WTC11 (cell line): Measurements from ENCODE around the gene C1GALT1C1. TPM values are rescaled to one million over a fixed set of nuclear protein-coding genes. Genes with fewer than 3 reads are reported as not detected.
"Not testable (repeated sequence)": the region's sequence is repeated elsewhere in the genome, so short reads cannot be mapped to it uniquely, and the experiment has no call there.

Source experiments
- ATAC-seq: fragments of 200-7000 bp; cut with Tn5 transposase; 2 replicates; pipeline ENCODE4 v1.10.0; 2021; ENCODE audit warnings: mild to moderate bottlenecking, moderate library complexity
- CTCF ChIA-PET: fragments of 300-600 bp; sonication (Branson Sonifier 250); formaldehyde crosslinking; loops from one replicate; lab custom pipeline; 2021; ENCODE audit warnings: antibody characterized with exemption; lab: Charles Lee
- POLR2A ChIA-PET: fragments of 350-600 bp; sonication (Branson Sonifier 250); formaldehyde crosslinking; loops from one replicate; lab custom pipeline; 2021; ENCODE audit warnings: antibody characterized with exemption; lab: Charles Lee
- DNase-seq: peaks from one replicate; pipeline ENCODE4 v3.0.0; 2021; ENCODE audit warnings: low spot score
- H3K27ac Mint-ChIP-seq: 2 replicates; pipeline ENCODE4 v1.8.0; 2021; ENCODE audit warnings: mixed read lengths
- H3K27me3 Mint-ChIP-seq: 2 replicates; pipeline ENCODE4 v1.8.0; 2021; ENCODE audit warnings: low read depth, mild to moderate bottlenecking, moderate library complexity, mixed read lengths
- H3K36me3 Mint-ChIP-seq: 2 replicates; pipeline ENCODE4 v1.8.0; 2021; ENCODE audit warnings: mixed read lengths
- H3K4me1 Mint-ChIP-seq: 2 replicates; pipeline ENCODE4 v1.8.0; 2022; ENCODE audit warnings: mixed read lengths
- H3K4me3 Mint-ChIP-seq: 2 replicates; pipeline ENCODE4 v1.8.0; 2021; ENCODE audit warnings: mild to moderate bottlenecking, moderate library complexity, mixed read lengths
- H3K9me3 Mint-ChIP-seq: 2 replicates; pipeline ENCODE4 v1.8.0; 2021; ENCODE audit warnings: mixed read lengths
- ATF1 ChIP-seq: sonication (generic); formaldehyde crosslinking; IDR thresholded peaks from 2 replicates; pipeline ENCODE4 v1.8.1; 2023; ENCODE audit warnings: mild to moderate bottlenecking, moderate library complexity, missing genetic modification reagents
- EMX1 ChIP-seq: fragments of 250-450 bp; sonication (Bioruptor Pico); IDR thresholded peaks from 2 replicates; pipeline ENCODE4 v1.8.0; 2021; ENCODE audit warnings: mild to moderate bottlenecking
- ESRRA ChIP-seq: sonication (generic); formaldehyde crosslinking; IDR thresholded peaks from 2 replicates; pipeline ENCODE4 v1.8.1; 2022; ENCODE audit warnings: mild to moderate bottlenecking, missing genetic modification reagents, borderline replicate concordance
- JAZF1 ChIP-seq: fragments of 250-450 bp; sonication (Bioruptor Pico); IDR thresholded peaks from 2 replicates; pipeline ENCODE4 v1.9.0; 2021; ENCODE audit warnings: moderate library complexity, mild to moderate bottlenecking, inconsistent platforms
- NFYB ChIP-seq: sonication (generic); formaldehyde crosslinking; conservative IDR thresholded peaks from 2 replicates; pipeline ENCODE4 v1.8.0; 2022; ENCODE audit warnings: low read depth, missing genetic modification reagents
- NR1H2 ChIP-seq: sonication (generic); formaldehyde crosslinking; IDR thresholded peaks from 2 replicates; pipeline ENCODE4 v1.9.0; 2021; ENCODE audit warnings: mild to moderate bottlenecking, moderate library complexity, missing genetic modification reagents
- OVOL2 ChIP-seq: fragments of 250-450 bp; sonication (Bioruptor Pico); IDR thresholded peaks from 2 replicates; pipeline ENCODE4 v1.9.0; 2021; ENCODE audit warnings: mild to moderate bottlenecking, borderline replicate concordance
- ZBTB21 ChIP-seq: sonication (generic); formaldehyde crosslinking; IDR thresholded peaks from 2 replicates; pipeline ENCODE4 v1.8.1; 2023; ENCODE audit warnings: mild to moderate bottlenecking, missing genetic modification reagents, borderline replicate concordance
- ZNF138 ChIP-seq: sonication (generic); formaldehyde crosslinking; conservative IDR thresholded peaks from 2 replicates; pipeline ENCODE4 v1.8.1; 2022; ENCODE audit warnings: mild to moderate bottlenecking, moderate library complexity, missing genetic modification reagents
- total RNA-seq: library from RNA; stranded (reverse); gene quantifications from 3 replicates; pipeline ENCODE4 v1.2.3, GENCODE V29; 2021
- TF ChIP-seq, protein P1 (sequence below): fragments of 250-450 bp; sonication (Bioruptor Pico); IDR thresholded peaks from 2 replicates; pipeline ENCODE4 v1.9.0; 2021; ENCODE audit warnings: mild to moderate bottlenecking
- TF ChIP-seq, protein P2 (sequence below): sonication (generic); formaldehyde crosslinking; IDR thresholded peaks from 2 replicates; pipeline ENCODE4 v1.8.0; 2022; ENCODE audit warnings: missing genetic modification reagents
- TF ChIP-seq, protein P3 (sequence below): sonication (generic); formaldehyde crosslinking; IDR thresholded peaks from 2 replicates; pipeline ENCODE4 v1.8.0; 2022; ENCODE audit warnings: mild to moderate bottlenecking, missing genetic modification reagents
- TF ChIP-seq, protein P4 (sequence below): sonication (generic); formaldehyde crosslinking; IDR thresholded peaks from 2 replicates; pipeline ENCODE4 v1.8.1; 2023; ENCODE audit warnings: mild to moderate bottlenecking, missing genetic modification reagents, moderate library complexity
- TF ChIP-seq, protein P5 (sequence below): fragments of 200-600 bp; IDR thresholded peaks from 2 replicates; pipeline ENCODE4 v1.8.0; 2022; ENCODE audit warnings: antibody characterized with exemption

The C1GALT1C1 gene
- total RNA-seq, 1 experiment from 2014 or later, result 12.9 TPM

DNA sequence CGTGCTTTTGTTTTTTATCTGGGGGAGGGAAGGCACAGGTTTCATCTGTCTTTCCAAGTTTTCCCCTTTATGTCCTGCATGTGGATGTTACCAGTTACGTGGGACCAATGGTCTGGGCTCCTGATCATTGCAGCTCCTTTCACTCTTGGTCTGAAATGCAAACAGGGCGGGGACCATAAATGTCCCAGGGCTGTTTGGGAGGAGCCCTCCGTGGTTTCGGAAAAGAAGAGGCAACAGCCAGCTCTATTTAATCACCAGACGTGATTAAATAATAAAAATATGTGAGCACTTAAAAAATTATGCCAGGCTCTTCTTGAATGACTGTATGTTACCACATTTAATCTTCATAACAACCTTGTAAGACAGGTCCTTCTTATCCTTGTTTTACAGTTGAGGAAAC is 30.8 kb upstream of the C1GALT1C1 start:
- CTCF ChIA-PET, result interaction anchor here (1.3 kb wide), 1 partner anchor 146 kb away, joined by 3 read pairs; no protein-coding TSS in a partner anchor
- DNase-seq (no peak), ATAC-seq (no peak)
- H3K27ac Mint-ChIP-seq, result no peak overlapping the region
- POLR2A ChIA-PET, result no interaction called here
- H3K4me3 Mint-ChIP-seq, result no peak overlapping the region
- H3K27me3 Mint-ChIP-seq, result no peaks in the 10 kb centered on the region
- TF ChIP-seq NFYB (CRISPR knock-in tag), result no peak
- no peak for TF ChIP-seq ATF1 (CRISPR knock-in tag)
- TF ChIP-seq, protein P1, sequence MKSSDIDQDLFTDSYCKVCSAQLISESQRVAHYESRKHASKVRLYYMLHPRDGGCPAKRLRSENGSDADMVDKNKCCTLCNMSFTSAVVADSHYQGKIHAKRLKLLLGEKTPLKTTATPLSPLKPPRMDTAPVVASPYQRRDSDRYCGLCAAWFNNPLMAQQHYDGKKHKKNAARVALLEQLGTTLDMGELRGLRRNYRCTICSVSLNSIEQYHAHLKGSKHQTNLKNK (CRISPR knock-in tag), result no peak
- TF ChIP-seq, protein P2, sequence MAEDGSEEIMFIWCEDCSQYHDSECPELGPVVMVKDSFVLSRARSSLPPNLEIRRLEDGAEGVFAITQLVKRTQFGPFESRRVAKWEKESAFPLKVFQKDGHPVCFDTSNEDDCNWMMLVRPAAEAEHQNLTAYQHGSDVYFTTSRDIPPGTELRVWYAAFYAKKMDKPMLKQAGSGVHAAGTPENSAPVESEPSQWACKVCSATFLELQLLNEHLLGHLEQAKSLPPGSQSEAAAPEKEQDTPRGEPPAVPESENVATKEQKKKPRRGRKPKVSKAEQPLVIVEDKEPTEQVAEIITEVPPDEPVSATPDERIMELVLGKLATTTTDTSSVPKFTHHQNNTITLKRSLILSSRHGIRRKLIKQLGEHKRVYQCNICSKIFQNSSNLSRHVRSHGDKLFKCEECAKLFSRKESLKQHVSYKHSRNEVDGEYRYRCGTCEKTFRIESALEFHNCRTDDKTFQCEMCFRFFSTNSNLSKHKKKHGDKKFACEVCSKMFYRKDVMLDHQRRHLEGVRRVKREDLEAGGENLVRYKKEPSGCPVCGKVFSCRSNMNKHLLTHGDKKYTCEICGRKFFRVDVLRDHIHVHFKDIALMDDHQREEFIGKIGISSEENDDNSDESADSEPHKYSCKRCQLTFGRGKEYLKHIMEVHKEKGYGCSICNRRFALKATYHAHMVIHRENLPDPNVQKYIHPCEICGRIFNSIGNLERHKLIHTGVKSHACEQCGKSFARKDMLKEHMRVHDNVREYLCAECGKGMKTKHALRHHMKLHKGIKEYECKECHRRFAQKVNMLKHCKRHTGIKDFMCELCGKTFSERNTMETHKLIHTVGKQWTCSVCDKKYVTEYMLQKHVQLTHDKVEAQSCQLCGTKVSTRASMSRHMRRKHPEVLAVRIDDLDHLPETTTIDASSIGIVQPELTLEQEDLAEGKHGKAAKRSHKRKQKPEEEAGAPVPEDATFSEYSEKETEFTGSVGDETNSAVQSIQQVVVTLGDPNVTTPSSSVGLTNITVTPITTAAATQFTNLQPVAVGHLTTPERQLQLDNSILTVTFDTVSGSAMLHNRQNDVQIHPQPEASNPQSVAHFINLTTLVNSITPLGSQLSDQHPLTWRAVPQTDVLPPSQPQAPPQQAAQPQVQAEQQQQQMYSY (CRISPR knock-in tag), result no peak
- TF ChIP-seq OVOL2, result no peak
- no peak for TF ChIP-seq ZBTB21 (CRISPR knock-in tag)
- TF ChIP-seq ZNF138 (CRISPR knock-in tag), result no peak
- TF ChIP-seq, protein P3, sequence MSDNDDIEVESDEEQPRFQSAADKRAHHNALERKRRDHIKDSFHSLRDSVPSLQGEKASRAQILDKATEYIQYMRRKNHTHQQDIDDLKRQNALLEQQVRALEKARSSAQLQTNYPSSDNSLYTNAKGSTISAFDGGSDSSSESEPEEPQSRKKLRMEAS (CRISPR knock-in tag), result no peak
- no peak for TF ChIP-seq ESRRA (CRISPR knock-in tag)
- TF ChIP-seq, all 79 proteins: peak for 0
- Mint-ChIP-seq H3K4me1 (peaks cover 16% of the 10 kb centered on the region), H3K36me3 (no peaks in the 10 kb centered on the region), H3K9me3 (no peaks in the 10 kb centered on the region)

DNA sequence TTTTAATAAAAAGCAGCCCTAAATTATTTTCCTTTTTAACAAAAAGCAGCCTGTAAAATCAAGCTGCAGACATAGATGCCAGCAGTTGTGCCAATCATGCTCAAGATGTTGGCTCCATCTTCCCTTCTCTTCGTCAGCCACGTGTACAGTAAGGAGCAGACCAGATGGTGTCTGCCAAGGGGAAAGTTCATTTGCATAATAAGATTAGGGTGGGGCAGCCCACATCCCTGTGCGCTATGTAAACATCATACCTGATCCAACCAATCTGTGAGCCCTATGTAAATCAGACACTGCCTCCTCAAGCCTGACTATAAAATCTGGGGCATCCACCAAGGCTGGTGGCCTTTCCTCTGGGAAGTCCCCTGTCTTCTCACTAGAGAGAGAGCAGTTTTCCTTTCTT is 23.1 kb upstream of the C1GALT1C1 start:
- ATAC-seq, result no peak
- CTCF ChIA-PET, result no interaction called here
- no peak overlapping the region for H3K4me3 Mint-ChIP-seq

DNA sequence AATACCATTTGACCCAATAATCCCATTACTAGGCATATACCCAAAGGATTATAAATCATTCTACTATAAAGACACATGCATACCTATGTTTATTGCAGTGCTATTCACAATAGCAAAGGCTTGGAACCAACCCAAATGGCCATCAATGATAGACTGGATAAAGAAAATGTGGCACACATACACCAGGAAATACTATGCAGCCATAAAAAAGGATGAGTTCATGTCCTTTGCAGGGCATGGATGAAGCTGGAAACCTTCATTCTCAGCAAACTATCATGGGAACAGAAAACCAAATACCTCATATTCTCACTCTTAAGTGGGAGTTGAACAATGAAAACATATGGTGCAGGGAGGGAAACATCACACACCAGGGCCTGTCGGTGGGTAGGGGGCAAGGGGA is 22.4 kb upstream of the C1GALT1C1 start:
- H3K4me1 Mint-ChIP-seq, H3K9me3 Mint-ChIP-seq, ATAC-seq, POLR2A ChIA-PET, H3K36me3 Mint-ChIP-seq, H3K27me3 Mint-ChIP-seq, H3K4me3 Mint-ChIP-seq, DNase-seq, H3K27ac Mint-ChIP-seq, CTCF ChIA-PET: not testable (repeated sequence)

More for the DNA sequence above, 23.1 kb upstream of the C1GALT1C1 start:
- POLR2A ChIA-PET, result no interaction called here
- no peak for DNase-seq
- Mint-ChIP-seq H3K27me3 (no peaks in the 10 kb centered on the region), H3K4me1 (no peaks in the 10 kb centered on the region), H3K27ac (no peak overlapping the region), H3K9me3 (no peaks in the 10 kb centered on the region), H3K36me3 (no peaks in the 10 kb centered on the region)
- TF ChIP-seq EMX1 (CRISPR knock-in tag) (no peak), NR1H2 (CRISPR knock-in tag) (no peak), JAZF1 (CRISPR knock-in tag) (no peak)
- TF ChIP-seq, protein P4, sequence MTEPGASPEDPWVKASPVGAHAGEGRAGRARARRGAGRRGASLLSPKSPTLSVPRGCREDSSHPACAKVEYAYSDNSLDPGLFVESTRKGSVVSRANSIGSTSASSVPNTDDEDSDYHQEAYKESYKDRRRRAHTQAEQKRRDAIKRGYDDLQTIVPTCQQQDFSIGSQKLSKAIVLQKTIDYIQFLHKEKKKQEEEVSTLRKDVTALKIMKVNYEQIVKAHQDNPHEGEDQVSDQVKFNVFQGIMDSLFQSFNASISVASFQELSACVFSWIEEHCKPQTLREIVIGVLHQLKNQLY (CRISPR knock-in tag), result no peak
- TF ChIP-seq, protein P5, sequence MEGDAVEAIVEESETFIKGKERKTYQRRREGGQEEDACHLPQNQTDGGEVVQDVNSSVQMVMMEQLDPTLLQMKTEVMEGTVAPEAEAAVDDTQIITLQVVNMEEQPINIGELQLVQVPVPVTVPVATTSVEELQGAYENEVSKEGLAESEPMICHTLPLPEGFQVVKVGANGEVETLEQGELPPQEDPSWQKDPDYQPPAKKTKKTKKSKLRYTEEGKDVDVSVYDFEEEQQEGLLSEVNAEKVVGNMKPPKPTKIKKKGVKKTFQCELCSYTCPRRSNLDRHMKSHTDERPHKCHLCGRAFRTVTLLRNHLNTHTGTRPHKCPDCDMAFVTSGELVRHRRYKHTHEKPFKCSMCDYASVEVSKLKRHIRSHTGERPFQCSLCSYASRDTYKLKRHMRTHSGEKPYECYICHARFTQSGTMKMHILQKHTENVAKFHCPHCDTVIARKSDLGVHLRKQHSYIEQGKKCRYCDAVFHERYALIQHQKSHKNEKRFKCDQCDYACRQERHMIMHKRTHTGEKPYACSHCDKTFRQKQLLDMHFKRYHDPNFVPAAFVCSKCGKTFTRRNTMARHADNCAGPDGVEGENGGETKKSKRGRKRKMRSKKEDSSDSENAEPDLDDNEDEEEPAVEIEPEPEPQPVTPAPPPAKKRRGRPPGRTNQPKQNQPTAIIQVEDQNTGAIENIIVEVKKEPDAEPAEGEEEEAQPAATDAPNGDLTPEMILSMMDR, result no peak
